Transverse colon (tissue), 4 donors: ENCODE results near the gene ST6GALNAC5. TPM values are rescaled to one million over a fixed set of nuclear protein-coding genes. Genes with fewer than 3 reads are reported as not detected.

Experiments used
- DNase-seq: peaks from one replicate; pipeline ENCODE4 v3.0.0-alpha.2; 2019
- H3K27ac ChIP-seq, 4 donors: fragments of 200-600 bp; sonication (generic); 2 replicates each; pipeline ENCODE4 v1.5.1; 2016 to 2018; ENCODE audit warnings: inconsistent platforms in 4 of 4
- H3K27me3 ChIP-seq: fragments of 200-600 bp; sonication (generic); 2 replicates; pipeline ENCODE4 v1.5.1; 2017; ENCODE audit warnings: inconsistent platforms
- H3K36me3 ChIP-seq, 4 donors: fragments of 200-600 bp; sonication (generic); 2 replicates each; pipeline ENCODE4 v1.5.1; 2017 to 2019; ENCODE audit warnings: inconsistent platforms in 4 of 4
- H3K4me1 ChIP-seq, 4 donors: fragments of 200-600 bp; sonication (generic); 2 replicates each; pipeline ENCODE4 v1.5.1; 2017 to 2020; ENCODE audit warnings: inconsistent platforms in 4 of 4
- H3K4me3 ChIP-seq, 4 donors: fragments of 200-600 bp; sonication (generic); 1 replicate in 1 of 4; 2 replicates in 3 of 4; pipeline versions ENCODE4 v1.5.1 to v1.6.1; 2017 to 2019; ENCODE audit warnings: inconsistent platforms in 4 of 4
- H3K9me3 ChIP-seq, 2 donors: fragments of 200-600 bp; sonication (generic); 2 replicates each; pipeline ENCODE4 v1.5.1; 2017 to 2019; ENCODE audit warnings: inconsistent platforms in 2 of 2
- EP300 ChIP-seq: sonication (generic); formaldehyde crosslinking; IDR thresholded peaks from one replicate; pipeline ENCODE4 v1.6.1; 2017; ENCODE audit warnings: antibody characterized with exemption, low read depth
- POLR2A ChIP-seq: fragments of 450-650 bp; IDR thresholded peaks from one replicate; pipeline ENCODE4 v1.6.1; 2016; ENCODE audit warnings: antibody characterized with exemption, mild to moderate bottlenecking, moderate library complexity
- POLR2AphosphoS5 ChIP-seq, 3 donors: sonication (generic); formaldehyde crosslinking; IDR thresholded peaks; one replicate each; pipeline ENCODE4 v1.6.1; 2016; ENCODE audit warnings: antibody characterized with exemption in 3 of 3
- WGBS, 2 donors: methylation state at CpG; one replicate each; pipeline ENCODE4 v1.1.5; 2018; ENCODE audit warnings: low coverage in 1 of 2; 5-methylcytosine and 5-hydroxymethylcytosine counted together
- in situ Hi-C, 4 donors: fragments of 200-750 bp; cut with MboI; loops; one replicate each; pipeline versions ENCODE4 v1.15.0 to v1.15.1; 2017; ENCODE audit warnings: low sequenced_read_pairs in 3 of 4, low pct_ligation_motif_present in 1 of 4, low pct_unique_long_range_greater_than_20kb in 1 of 4
- intact Hi-C: fragments of 100-400 bp; cut with DNase I; formaldehyde crosslinking; loops from one replicate; pipeline ENCODE4 v1.15.1; 2023; ENCODE audit warnings: low total_unique reads
- total RNA-seq, 4 donors: library from RNA; depleted of rRNA; stranded (reverse); fragments of >200 nt; gene quantifications; one replicate each; pipeline ENCODE4 v1.1.0, GENCODE V29; 2016
- TF ChIP-seq, protein P1 (sequence below), 5 experiments: fragments of 200-600 bp in 3 of 5; fragments of 450-650 bp in 2 of 5; sonication (generic) in 3 of 5; IDR thresholded peaks; 1 replicate in 2 of 5; 2 replicates in 3 of 5; pipeline ENCODE4 v1.5.1; 2016 to 2017; ENCODE audit warnings: antibody characterized with exemption in 5 of 5, inconsistent platforms in 3 of 5, mild to moderate bottlenecking in 2 of 5, moderate library complexity in 1 of 5

ST6GALNAC5 gene
- total RNA-seq, 4 donors from 2014 or later = 0.80 to 12.3 (median 1.9) TPM

- intact Hi-C loops (no loop called here), in situ Hi-C loops (no loop called here)
- no peak for DNase-seq
- Histone ChIP-seq H3K4me3 (no peak overlapping the region), H3K27me3 (no peaks in the 10 kb centered on the region), H3K4me1 (no peaks in the 10 kb centered on the region), H3K36me3 (no peaks in the 10 kb centered on the region), H3K9me3 (no peaks in the 10 kb centered on the region), H3K27ac (no peak overlapping the region)
- 67 to 81% methylated on average over 2 to 5 of the region's 5 CpGs for WGBS, 2 donors
- no peak for TF ChIP-seq POLR2A
- TF ChIP-seq EP300 = no peak
- no peak for TF ChIP-seq POLR2AphosphoS5 (IDR thresholded peaks at IDR 0.05)
- TF ChIP-seq, protein P1, sequence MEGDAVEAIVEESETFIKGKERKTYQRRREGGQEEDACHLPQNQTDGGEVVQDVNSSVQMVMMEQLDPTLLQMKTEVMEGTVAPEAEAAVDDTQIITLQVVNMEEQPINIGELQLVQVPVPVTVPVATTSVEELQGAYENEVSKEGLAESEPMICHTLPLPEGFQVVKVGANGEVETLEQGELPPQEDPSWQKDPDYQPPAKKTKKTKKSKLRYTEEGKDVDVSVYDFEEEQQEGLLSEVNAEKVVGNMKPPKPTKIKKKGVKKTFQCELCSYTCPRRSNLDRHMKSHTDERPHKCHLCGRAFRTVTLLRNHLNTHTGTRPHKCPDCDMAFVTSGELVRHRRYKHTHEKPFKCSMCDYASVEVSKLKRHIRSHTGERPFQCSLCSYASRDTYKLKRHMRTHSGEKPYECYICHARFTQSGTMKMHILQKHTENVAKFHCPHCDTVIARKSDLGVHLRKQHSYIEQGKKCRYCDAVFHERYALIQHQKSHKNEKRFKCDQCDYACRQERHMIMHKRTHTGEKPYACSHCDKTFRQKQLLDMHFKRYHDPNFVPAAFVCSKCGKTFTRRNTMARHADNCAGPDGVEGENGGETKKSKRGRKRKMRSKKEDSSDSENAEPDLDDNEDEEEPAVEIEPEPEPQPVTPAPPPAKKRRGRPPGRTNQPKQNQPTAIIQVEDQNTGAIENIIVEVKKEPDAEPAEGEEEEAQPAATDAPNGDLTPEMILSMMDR (IDR thresholded peaks at IDR 0.05) = no peak
Measured at GRCh38 chr1:77014073-77014788, 147.0 kb downstream of the ST6GALNAC5 start.

DNA sequence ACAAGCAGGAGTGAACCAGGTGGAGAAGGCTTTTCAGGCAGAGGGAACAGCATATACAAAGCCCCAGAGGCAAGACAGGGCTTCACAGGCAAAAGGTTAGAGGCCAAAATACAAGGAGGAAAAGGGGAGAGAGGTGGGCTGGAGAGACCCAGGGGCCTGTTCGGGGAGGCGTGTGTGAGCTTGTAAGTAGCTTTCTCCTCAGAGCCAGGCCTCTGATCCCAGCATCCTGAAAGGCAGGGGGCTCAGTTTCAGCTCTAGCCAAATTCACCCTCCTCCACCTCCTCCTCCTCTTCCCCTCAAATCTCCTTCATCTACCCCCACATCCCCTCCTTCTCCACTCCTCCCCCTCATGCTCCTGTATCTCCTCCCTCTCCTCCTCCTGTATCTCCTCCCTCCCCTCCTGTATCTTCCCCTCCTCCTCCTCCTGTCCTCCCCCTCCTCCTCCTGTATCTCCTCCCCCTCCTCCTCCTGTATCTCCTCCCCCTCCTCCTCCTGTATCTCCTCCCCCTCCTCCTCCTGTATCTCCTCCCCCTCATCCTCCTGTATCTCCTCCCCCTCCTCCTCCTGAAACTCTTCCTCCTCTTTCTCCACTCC, 148.6 kb downstream of the ST6GALNAC5 start:
- intact Hi-C loops = no loop called here
- WGBS, 2 donors = 62 to 79% methylated on average over 2 of the region's 2 CpGs
- in situ Hi-C loops = no loop called here
- H3K36me3 ChIP-seq = no peaks in the 10 kb centered on the region
- H3K27me3 ChIP-seq = no peaks in the 10 kb centered on the region
- H3K4me1 ChIP-seq = no peaks in the 10 kb centered on the region
- TF ChIP-seq, protein P1 (IDR thresholded peaks at IDR 0.05) = no peak
- TF ChIP-seq POLR2AphosphoS5 (IDR thresholded peaks at IDR 0.05) (no peak), EP300 (no peak), POLR2A (no peak)
- H3K27ac ChIP-seq = no peak overlapping the region
- no peaks in the 10 kb centered on the region for H3K9me3 ChIP-seq
- H3K4me3 ChIP-seq = no peak overlapping the region
- DNase-seq = no peak

DNA sequence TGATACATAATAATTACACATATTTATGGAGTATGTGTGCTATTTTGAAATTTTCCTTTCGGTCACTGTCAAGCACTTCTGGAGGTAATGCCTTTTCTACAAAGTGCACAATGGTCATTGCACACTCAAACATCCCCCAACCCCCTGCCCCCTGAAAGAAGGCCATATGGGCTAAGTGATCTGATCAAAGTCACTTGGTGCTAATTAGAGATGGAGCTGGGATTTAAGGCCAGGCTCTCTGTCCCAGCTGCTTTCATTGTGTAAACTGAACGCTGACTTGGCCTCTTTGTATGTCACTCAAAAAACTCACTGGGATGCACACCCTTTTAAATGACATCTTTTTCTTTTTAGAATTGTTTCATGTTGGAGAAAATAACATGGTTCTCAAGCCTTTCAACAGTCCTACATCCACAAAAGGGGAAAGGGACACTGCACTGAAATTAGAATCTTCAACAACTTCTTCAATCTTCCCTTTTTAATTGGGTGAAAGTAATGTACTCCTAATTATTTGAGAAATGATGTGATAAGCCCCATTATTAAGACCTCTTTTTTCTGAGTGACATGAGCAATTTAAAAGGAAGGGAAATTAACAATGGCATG, 149.2 kb downstream of the ST6GALNAC5 start:
- Histone ChIP-seq H3K27ac (no peak overlapping the region), H3K27me3 (no peaks in the 10 kb centered on the region), H3K4me3 (no peak overlapping the region), H3K9me3 (no peaks in the 10 kb centered on the region), H3K36me3 (no peaks in the 10 kb centered on the region), H3K4me1 (no peaks in the 10 kb centered on the region)
- DNase-seq = no peak
- intact Hi-C loops (no loop called here), in situ Hi-C loops (no loop called here)
- WGBS, 2 donors = 58 to 74% methylated on average over 2 of the region's 2 CpGs
- TF ChIP-seq EP300 (no peak), POLR2AphosphoS5 (IDR thresholded peaks at IDR 0.05) (no peak), POLR2A (no peak)
- TF ChIP-seq, protein P1 (IDR thresholded peaks at IDR 0.05) = no peak

DNA sequence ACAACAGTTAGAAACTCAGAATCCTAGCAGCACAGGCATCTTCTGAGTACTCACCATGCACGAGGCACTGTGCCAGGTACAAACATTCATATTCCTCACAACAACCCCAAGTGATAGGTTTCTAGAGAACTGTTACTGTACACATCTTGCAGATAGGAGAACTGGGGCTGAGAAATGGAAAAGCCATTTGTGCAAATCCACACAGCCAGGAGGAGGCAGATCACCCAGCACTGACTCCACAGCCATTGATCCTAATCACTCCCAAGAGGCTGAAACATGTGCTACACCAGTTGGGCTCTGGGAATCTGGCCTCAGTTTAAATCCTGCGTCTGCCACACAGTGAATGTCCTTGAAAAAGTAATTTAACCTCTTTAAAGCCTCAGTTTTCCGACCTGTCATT, 151.0 kb downstream of the ST6GALNAC5 start:
- Histone ChIP-seq H3K9me3 (no peaks in the 10 kb centered on the region), H3K27me3 (no peaks in the 10 kb centered on the region), H3K27ac (no peak overlapping the region), H3K4me3 (no peak overlapping the region), H3K36me3 (no peaks in the 10 kb centered on the region), H3K4me1 (no peaks in the 10 kb centered on the region)
- TF ChIP-seq, protein P1 (IDR thresholded peaks at IDR 0.05) = no peak
- TF ChIP-seq POLR2AphosphoS5 (IDR thresholded peaks at IDR 0.05) = no peak
- TF ChIP-seq EP300 = no peak
- no peak for TF ChIP-seq POLR2A
- WGBS, 2 donors = 19 to 47% methylated on average over 2 to 3 of the region's 3 CpGs
- intact Hi-C loops = no loop called here
- DNase-seq = no peak
- in situ Hi-C loops = no loop called here
